ENCODE data around the gene ADORA2B.

ADORA2B gene

DNA sequence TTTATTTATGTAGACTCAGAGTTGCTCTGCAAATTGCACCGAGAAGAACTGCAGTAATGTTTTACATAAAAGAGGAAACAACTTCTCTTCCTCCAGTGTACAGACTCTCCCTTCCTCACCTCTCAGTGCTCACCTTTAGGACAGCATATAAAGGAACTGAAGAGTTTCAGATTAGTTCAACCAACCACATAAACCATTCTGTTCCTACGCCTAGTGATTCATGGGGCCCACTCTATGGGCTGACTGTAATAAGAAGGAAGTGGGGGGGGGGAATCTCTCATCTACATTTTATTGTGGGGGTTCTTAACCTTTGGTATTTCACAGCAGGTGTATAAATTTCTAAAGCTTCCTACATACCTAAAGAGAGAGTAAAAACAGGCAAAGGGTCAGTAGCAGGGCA, 36.3 kb downstream of the ADORA2B start:
- H3K27ac ChIP-seq = no peak overlapping the region
- H3K4me3 ChIP-seq (IDR thresholded peaks at IDR 0.05; ENCODE audit: insufficient read depth, low read depth, low read length) = no peak overlapping the region
- no peaks in the 10 kb centered on the region for H3K4me1 ChIP-seq (ENCODE audit: low read depth, poor library complexity, severe bottlenecking)
- no peaks in the 10 kb centered on the region for H3K36me3 ChIP-seq (ENCODE audit: insufficient read depth)
- no peaks in the 10 kb centered on the region for H3K79me2 ChIP-seq (ENCODE audit: insufficient read depth, low read depth)
- TF ChIP-seq, protein P1, sequence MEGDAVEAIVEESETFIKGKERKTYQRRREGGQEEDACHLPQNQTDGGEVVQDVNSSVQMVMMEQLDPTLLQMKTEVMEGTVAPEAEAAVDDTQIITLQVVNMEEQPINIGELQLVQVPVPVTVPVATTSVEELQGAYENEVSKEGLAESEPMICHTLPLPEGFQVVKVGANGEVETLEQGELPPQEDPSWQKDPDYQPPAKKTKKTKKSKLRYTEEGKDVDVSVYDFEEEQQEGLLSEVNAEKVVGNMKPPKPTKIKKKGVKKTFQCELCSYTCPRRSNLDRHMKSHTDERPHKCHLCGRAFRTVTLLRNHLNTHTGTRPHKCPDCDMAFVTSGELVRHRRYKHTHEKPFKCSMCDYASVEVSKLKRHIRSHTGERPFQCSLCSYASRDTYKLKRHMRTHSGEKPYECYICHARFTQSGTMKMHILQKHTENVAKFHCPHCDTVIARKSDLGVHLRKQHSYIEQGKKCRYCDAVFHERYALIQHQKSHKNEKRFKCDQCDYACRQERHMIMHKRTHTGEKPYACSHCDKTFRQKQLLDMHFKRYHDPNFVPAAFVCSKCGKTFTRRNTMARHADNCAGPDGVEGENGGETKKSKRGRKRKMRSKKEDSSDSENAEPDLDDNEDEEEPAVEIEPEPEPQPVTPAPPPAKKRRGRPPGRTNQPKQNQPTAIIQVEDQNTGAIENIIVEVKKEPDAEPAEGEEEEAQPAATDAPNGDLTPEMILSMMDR (conservative IDR thresholded peaks at IDR 0.05; ENCODE audit: low read depth, low read length) = no peak
- H2AFZ ChIP-seq (ENCODE audit: low read depth) = no peak overlapping the region
- H3K4me2 ChIP-seq = no peak overlapping the region
- no peaks in the 10 kb centered on the region for H4K20me1 ChIP-seq (ENCODE audit: insufficient read depth)
- H3K27me3 ChIP-seq (ENCODE audit: insufficient read depth, low read depth) = no peaks in the 10 kb centered on the region
- H3K9ac ChIP-seq = no peak overlapping the region

DNA sequence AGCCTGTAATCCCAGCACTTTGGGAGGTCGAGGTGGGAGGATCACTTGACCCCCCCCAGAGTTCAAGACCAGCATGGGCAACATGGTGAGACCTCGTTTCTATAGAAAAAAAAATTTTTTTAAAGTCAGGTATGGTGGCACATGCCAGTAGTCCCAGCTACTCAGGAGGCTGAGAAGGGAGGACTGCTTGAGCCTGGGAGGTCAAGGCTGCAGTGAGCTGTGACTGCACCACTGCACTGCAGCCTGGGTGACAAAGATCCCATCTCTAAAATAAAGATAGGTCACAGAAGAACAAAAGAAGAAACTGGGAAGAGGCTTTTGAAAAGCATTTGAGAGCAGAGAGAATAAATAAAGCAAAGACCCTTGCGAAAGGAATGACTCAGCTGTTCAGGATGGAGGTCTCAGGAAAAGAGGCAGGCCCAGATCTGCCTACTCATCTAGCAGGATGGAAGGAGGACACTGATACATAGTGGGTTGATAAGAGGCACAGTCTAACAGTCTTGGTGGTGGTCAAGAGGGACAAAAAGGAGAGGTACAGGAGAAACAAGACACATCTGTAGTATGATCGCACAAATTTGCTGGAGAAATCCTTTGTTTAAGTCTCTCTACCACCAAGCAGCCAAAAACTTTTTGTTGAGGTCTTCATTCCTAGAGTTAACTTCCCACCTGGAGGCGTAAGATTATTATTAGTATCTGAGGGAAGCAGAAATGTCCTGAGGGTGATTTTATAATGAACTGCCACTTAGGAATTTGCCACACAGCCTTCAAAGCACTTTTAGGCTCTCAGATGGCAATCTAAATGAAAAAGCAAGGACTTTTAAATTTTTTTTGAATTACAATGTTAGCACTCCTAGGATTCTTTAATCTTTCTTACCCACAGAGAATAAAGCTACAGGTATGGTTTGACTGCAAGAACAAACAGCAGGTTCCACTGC, 37.0 kb downstream of the ADORA2B start:
- H3K27ac ChIP-seq = no peak overlapping the region
- TF ChIP-seq, protein P1 (conservative IDR thresholded peaks at IDR 0.05; ENCODE audit: low read depth, low read length) = no peak
- no peak overlapping the region for H3K9ac ChIP-seq
- no peaks in the 10 kb centered on the region for H3K36me3 ChIP-seq (ENCODE audit: insufficient read depth)
- no peak overlapping the region for H3K4me2 ChIP-seq
- H3K79me2 ChIP-seq (ENCODE audit: insufficient read depth, low read depth) = no peaks in the 10 kb centered on the region
- no peaks in the 10 kb centered on the region for H3K27me3 ChIP-seq (ENCODE audit: insufficient read depth, low read depth)
- no peak overlapping the region for H3K4me3 ChIP-seq (IDR thresholded peaks at IDR 0.05; ENCODE audit: insufficient read depth, low read depth, low read length)
- no peak overlapping the region for H2AFZ ChIP-seq (ENCODE audit: low read depth)
- no peaks in the 10 kb centered on the region for H4K20me1 ChIP-seq (ENCODE audit: insufficient read depth)
- H3K4me1 ChIP-seq (ENCODE audit: low read depth, poor library complexity, severe bottlenecking) = no peaks in the 10 kb centered on the region

DNA sequence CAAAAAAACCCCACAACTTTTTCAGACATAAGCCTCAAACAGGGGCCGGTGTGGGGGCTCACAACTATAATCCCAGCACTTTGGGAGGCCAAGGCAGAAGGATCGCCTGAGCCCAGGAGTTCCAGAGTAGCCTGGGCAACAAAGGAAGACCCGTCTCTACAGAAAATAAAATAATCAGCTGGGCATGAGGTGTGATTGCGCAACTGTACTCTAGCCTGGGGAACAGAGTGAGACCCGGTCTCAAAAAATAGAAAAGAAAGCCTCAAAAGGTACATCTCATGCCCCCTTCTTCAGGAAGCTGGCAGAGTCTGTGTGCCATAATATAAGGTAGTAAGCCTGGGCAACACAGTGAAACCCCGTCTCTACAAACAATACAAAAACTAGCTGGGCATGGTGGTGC, 51.4 kb downstream of the ADORA2B start:
- Histone ChIP-seq H3K79me2 (ENCODE audit: insufficient read depth, low read depth) (no peaks in the 10 kb centered on the region), H4K20me1 (ENCODE audit: insufficient read depth) (no peaks in the 10 kb centered on the region), H3K9ac (no peak overlapping the region), H3K27ac (no peak overlapping the region), H3K4me2 (no peak overlapping the region), H3K36me3 (ENCODE audit: insufficient read depth) (no peaks in the 10 kb centered on the region), H3K4me3 (IDR thresholded peaks at IDR 0.05; ENCODE audit: insufficient read depth, low read depth, low read length) (no peak overlapping the region), H2AFZ (ENCODE audit: low read depth) (no peak overlapping the region), H3K27me3 (ENCODE audit: insufficient read depth, low read depth) (no peaks in the 10 kb centered on the region), H3K4me1 (ENCODE audit: low read depth, poor library complexity, severe bottlenecking) (no peaks in the 10 kb centered on the region)
- TF ChIP-seq, protein P1 (conservative IDR thresholded peaks at IDR 0.05; ENCODE audit: low read depth, low read length) = no peak

DNA sequence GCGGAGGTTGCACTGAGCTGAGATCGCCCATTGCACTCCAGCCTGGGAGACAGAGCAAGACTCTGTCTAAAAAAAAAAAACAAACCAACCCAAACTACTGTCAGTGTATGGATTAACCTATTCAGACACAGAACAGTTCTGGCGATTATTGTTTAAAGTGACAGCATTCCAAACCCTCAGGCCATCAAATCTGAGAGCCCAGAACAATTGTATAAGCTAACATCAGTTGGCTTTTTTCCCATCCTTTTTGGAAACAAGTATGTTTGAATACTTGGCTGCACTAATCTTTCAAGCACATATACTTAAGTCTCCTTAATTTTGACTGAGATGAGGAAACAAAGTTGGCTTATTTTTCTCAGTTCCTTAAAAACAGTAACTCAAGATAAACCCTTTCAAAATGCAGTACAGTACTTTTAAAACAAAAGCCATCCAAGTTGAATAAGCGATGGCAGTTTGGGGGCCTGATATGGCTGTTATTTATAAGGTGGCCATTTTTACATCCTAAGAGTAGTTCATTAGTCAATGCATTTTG, 53.2 kb downstream of the ADORA2B start:
- no peaks in the 10 kb centered on the region for H3K79me2 ChIP-seq (ENCODE audit: insufficient read depth, low read depth)
- no peak overlapping the region for H3K9ac ChIP-seq
- TF ChIP-seq, protein P1 (conservative IDR thresholded peaks at IDR 0.05; ENCODE audit: low read depth, low read length) = no peak
- no peaks in the 10 kb centered on the region for H3K36me3 ChIP-seq (ENCODE audit: insufficient read depth)
- no peaks in the 10 kb centered on the region for H4K20me1 ChIP-seq (ENCODE audit: insufficient read depth)
- H3K4me1 ChIP-seq (ENCODE audit: low read depth, poor library complexity, severe bottlenecking) = no peaks in the 10 kb centered on the region
- H3K4me2 ChIP-seq = no peak overlapping the region
- no peaks in the 10 kb centered on the region for H3K27me3 ChIP-seq (ENCODE audit: insufficient read depth, low read depth)
- H3K4me3 ChIP-seq (IDR thresholded peaks at IDR 0.05; ENCODE audit: insufficient read depth, low read depth, low read length) = no peak overlapping the region
- H3K27ac ChIP-seq = no peak overlapping the region
- no peak overlapping the region for H2AFZ ChIP-seq (ENCODE audit: low read depth)
